Measurements from ENCODE around the gene ALDH1A1. TPM values are rescaled to one million over a fixed set of nuclear protein-coding genes. Genes with fewer than 3 reads are reported as not detected.

Gene ALDH1A1
- total and polyA plus RNA-seq, 2 of the 8 experiments (the other 6 are each of a cell fraction or from before 2014, with no cell fraction given), result 0.50 to 0.82 TPM

GRCh38 chr9:72909428-72909827 lies 43.4 kb downstream of the ALDH1A1 start:
- Histone ChIP-seq H4K20me1 (replicated peaks in 1 of 2; ENCODE audit: control insufficient read depth in 1 of 2, insufficient read depth in 2 of 2, low read length in 2 of 2) (no peaks in the 10 kb centered on the region), H3K9me3 (ENCODE audit: insufficient read depth in 2 of 2, low read depth in 1 of 2, low read length in 1 of 2) (no peaks in the 10 kb centered on the region), H2AK5ac (ENCODE audit: low read depth, low read length) (no peak overlapping the region), H3K4me1 (replicated peaks in 1 of 4; ENCODE audit: control insufficient read depth in 3 of 4, insufficient read depth in 4 of 4, low read length in 3 of 4) (no peaks in the 10 kb centered on the region), H2BK120ac (replicated peaks; ENCODE audit: low read depth, low read length) (no peak overlapping the region), H4K91ac (replicated peaks; ENCODE audit: insufficient read length, low read length) (no peak overlapping the region), H2BK5ac (ENCODE audit: low read depth, low read length) (no peak overlapping the region), H2BK15ac (ENCODE audit: low read length) (no peak overlapping the region), H3K9ac (replicated peaks in 1 of 4; ENCODE audit: extremely low read depth in 1 of 4, low read depth in 3 of 4, low read length in 3 of 4) (no peak overlapping the region), H3K27me3 (replicated peaks in 1 of 4; ENCODE audit: control insufficient read depth in 3 of 4, extremely low read depth in 1 of 4, insufficient read depth in 3 of 4, low read length in 3 of 4) (no peaks in the 10 kb centered on the region), H3K79me1 (ENCODE audit: low read depth, low read length) (no peaks in the 10 kb centered on the region), H3K14ac (ENCODE audit: insufficient read length) (no peak overlapping the region), H3K4me2 (ENCODE audit: insufficient read depth in 1 of 2, low read depth in 2 of 2, low read length in 2 of 2) (no peak overlapping the region), H3K79me2 (ENCODE audit: control insufficient read depth in 1 of 2, insufficient read depth in 2 of 2, low read length in 2 of 2) (no peaks in the 10 kb centered on the region), H3K4ac (replicated peaks; ENCODE audit: insufficient read length, low read depth, low read length) (no peak overlapping the region), H3K27ac (ENCODE audit: low read depth, low read length) (no peak overlapping the region), H3K56ac (replicated peaks; ENCODE audit: insufficient read length, low read depth, low read length) (no peak overlapping the region), H3K36me3 (ENCODE audit: control insufficient read depth in 2 of 4, insufficient read depth in 4 of 4, low read length in 3 of 4) (no peaks in the 10 kb centered on the region), H2AFZ (ENCODE audit: low read length) (no peak overlapping the region), H3K23ac (ENCODE audit: insufficient read length) (no peak overlapping the region), H4K8ac (ENCODE audit: extremely low read depth, insufficient read depth, low read length) (no peak overlapping the region), H2BK20ac (ENCODE audit: low read length) (no peak overlapping the region), H3K23me2 (ENCODE audit: low read depth, low read length) (no peaks in the 10 kb centered on the region), H2BK12ac (ENCODE audit: low read depth, low read length) (no peak overlapping the region), H4K5ac (ENCODE audit: insufficient read length, low read depth, low read length) (no peak overlapping the region), H3K4me3 (ENCODE audit: extremely low read depth in 1 of 4, insufficient read depth in 2 of 4, low read depth in 3 of 4, low read length in 4 of 4) (no peak overlapping the region), H3K18ac (ENCODE audit: extremely low read depth, low read length) (no peak overlapping the region)
- 98% methylated on average over 3 of the region's 3 CpGs; no CpG with 5 or more reads in 1 of the 2 experiments for WGBS, 2 experiments (ENCODE audit: extremely low coverage in 1 of 2, insufficient coverage in 1 of 2, insufficient read length in 1 of 2, insufficient replicate concordance in 2 of 2, low coverage in 1 of 2, low lambda C conversion rate in 2 of 2, missing lambda C conversion rate in 1 of 2)
- DNase-seq (ENCODE audit: low read depth in 1 of 2, low spot score in 2 of 2) (no peak), FAIRE-seq (no peak)
- ChIA-PET CTCF (ENCODE audit: partially characterized antibody) (no interaction called here), POLR2A (ENCODE audit: partially characterized antibody) (no interaction called here)
- TF ChIP-seq TBP (IDR thresholded peaks at IDR 0.05; ENCODE audit: low read depth, low read length) (no peak), TAF7 (optimal IDR thresholded peaks at IDR 0.05; ENCODE audit: borderline replicate concordance, low read depth, low read length) (no peak), GABPA (IDR thresholded peaks at IDR 0.05; ENCODE audit: borderline replicate concordance, insufficient read depth, low read length) (no peak), E2F6 (IDR thresholded peaks at IDR 0.05) (no peak), SIN3A (conservative IDR thresholded peaks at IDR 0.05 in 1 of 2, IDR thresholded peaks at IDR 0.05 in 1 of 2; ENCODE audit: low read depth in 1 of 2, low read length in 2 of 2) (no peak), CEBPB (IDR thresholded peaks at IDR 0.05; ENCODE audit: low read depth, low read length) (no peak), BACH1 (IDR thresholded peaks at IDR 0.05; ENCODE audit: low read length) (no peak), RFX5 (IDR thresholded peaks at IDR 0.05; ENCODE audit: borderline replicate concordance, low read depth, low read length) (no peak), ATF2 (IDR thresholded peaks at IDR 0.05; ENCODE audit: low read length) (no peak), MAFK (IDR thresholded peaks at IDR 0.05; ENCODE audit: low read depth, low read length) (no peak), EZH2 (IDR thresholded peaks at IDR 0.05; ENCODE audit: low read depth, low read length, severe bottlenecking) (no peak), RXRA (IDR thresholded peaks at IDR 0.05; ENCODE audit: insufficient read depth, low read depth, low read length) (no peak)

Measured in H1 (cell line).